ENCODE results near the gene PTPRN2. TPM values are rescaled to one million over a fixed set of nuclear protein-coding genes. Genes with fewer than 3 reads are reported as not detected.

PTPRN2 gene
- total RNA-seq, 1 experiment from 2014 or later: 1.1 TPM

DNA sequence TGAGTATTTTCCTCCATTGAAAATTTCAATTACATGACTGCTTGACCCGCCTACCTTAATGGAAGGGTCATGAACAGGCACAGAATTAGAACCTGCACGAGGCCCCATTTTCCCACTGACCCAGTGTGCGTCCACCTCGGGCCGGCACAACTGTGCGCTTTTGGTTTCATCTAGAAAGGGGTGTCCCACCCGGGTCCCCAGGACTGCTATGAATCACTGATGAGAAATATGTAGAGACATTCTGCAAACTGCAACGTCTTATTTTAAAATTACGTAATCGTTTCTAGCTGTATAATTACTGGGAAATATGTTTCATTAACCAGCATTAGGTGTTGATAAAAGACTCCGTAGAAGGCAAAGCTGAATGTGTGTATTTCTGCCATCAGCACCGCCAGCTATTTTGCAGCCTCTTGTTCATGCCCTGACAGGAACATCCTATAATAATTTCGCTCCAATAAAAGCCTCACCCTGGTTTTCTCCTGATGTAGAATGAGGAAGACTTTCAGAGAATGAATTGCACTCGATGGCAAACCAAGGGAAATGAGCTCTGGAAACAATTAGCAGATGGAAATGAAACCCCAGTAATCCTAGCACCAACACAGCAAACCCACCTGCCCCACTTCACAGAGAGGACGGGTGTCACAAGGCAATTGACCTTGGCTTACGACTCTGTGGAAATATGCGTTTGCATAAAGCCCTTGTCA is 688.7 kb downstream of the PTPRN2 start:
- Histone ChIP-seq H3K4me1 (ENCODE audit: control insufficient read depth, insufficient read depth, low read length) (no peaks in the 10 kb centered on the region), H3K27ac (ENCODE audit: low read length) (no peak overlapping the region), H3K27me3 (ENCODE audit: control insufficient read depth, insufficient read depth, low read length) (peaks cover 3% of the 10 kb centered on the region), H3K36me3 (ENCODE audit: control insufficient read depth, insufficient read depth, low read length) (no peaks in the 10 kb centered on the region), H3K9me3 (ENCODE audit: control insufficient read depth, insufficient read depth, low read depth, low read length) (no peaks in the 10 kb centered on the region), H3K4me3 (ENCODE audit: low read depth in 2 of 2, low read length in 2 of 2) (no peak overlapping the region)
- ATAC-seq (no peak), DNase-seq (ENCODE audit: low read depth, low spot score) (no peak)
- POLR2A ChIA-PET: no interaction called here
- CTCF ChIA-PET: no interaction called here
- in situ Hi-C loops (cut with HindIII; ENCODE audit: low pct_unique_long_range_greater_than_20kb, low sequenced_read_pairs): no loop called here
- BruUV-seq (replicated peaks): no TSS peak
- intact Hi-C loops (cut with micrococcal nuclease; ENCODE audit: unreplicated experiment): loop anchor here (2.0 kb wide), 1 partner anchor 74 kb away; no protein-coding TSS in a partner anchor
- TF ChIP-seq, protein P1, sequence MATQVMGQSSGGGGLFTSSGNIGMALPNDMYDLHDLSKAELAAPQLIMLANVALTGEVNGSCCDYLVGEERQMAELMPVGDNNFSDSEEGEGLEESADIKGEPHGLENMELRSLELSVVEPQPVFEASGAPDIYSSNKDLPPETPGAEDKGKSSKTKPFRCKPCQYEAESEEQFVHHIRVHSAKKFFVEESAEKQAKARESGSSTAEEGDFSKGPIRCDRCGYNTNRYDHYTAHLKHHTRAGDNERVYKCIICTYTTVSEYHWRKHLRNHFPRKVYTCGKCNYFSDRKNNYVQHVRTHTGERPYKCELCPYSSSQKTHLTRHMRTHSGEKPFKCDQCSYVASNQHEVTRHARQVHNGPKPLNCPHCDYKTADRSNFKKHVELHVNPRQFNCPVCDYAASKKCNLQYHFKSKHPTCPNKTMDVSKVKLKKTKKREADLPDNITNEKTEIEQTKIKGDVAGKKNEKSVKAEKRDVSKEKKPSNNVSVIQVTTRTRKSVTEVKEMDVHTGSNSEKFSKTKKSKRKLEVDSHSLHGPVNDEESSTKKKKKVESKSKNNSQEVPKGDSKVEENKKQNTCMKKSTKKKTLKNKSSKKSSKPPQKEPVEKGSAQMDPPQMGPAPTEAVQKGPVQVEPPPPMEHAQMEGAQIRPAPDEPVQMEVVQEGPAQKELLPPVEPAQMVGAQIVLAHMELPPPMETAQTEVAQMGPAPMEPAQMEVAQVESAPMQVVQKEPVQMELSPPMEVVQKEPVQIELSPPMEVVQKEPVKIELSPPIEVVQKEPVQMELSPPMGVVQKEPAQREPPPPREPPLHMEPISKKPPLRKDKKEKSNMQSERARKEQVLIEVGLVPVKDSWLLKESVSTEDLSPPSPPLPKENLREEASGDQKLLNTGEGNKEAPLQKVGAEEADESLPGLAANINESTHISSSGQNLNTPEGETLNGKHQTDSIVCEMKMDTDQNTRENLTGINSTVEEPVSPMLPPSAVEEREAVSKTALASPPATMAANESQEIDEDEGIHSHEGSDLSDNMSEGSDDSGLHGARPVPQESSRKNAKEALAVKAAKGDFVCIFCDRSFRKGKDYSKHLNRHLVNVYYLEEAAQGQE (IDR thresholded peaks at IDR 0.05; ENCODE audit: insufficient read depth in 1 of 2, low read depth in 2 of 2, low read length in 1 of 2): no peak
- no peak for TF ChIP-seq SIN3A (IDR thresholded peaks at IDR 0.05; ENCODE audit: borderline replicate concordance, insufficient read depth, low read depth, low read length)

DNA sequence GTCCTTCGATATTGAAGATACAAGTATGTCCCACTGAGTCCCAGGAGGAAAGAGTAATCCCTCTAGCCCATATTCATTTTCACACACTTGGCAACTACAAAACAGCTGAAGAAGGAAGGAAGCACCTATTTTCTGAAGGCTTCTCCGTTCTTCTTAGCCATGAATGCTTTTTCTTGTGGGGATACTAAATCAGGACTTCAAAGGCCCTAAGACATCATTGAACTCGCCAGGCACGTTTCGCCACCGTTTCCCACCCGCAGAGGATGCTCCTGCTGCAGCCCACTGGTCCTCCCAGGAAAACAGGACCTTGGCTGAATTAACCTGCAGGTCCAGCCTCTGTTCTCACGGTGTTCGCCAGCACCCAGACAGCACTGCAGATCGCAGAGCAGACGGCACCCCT is 689.4 kb downstream of the PTPRN2 start:
- POLR2A ChIA-PET: no interaction called here
- TF ChIP-seq, protein P2, sequence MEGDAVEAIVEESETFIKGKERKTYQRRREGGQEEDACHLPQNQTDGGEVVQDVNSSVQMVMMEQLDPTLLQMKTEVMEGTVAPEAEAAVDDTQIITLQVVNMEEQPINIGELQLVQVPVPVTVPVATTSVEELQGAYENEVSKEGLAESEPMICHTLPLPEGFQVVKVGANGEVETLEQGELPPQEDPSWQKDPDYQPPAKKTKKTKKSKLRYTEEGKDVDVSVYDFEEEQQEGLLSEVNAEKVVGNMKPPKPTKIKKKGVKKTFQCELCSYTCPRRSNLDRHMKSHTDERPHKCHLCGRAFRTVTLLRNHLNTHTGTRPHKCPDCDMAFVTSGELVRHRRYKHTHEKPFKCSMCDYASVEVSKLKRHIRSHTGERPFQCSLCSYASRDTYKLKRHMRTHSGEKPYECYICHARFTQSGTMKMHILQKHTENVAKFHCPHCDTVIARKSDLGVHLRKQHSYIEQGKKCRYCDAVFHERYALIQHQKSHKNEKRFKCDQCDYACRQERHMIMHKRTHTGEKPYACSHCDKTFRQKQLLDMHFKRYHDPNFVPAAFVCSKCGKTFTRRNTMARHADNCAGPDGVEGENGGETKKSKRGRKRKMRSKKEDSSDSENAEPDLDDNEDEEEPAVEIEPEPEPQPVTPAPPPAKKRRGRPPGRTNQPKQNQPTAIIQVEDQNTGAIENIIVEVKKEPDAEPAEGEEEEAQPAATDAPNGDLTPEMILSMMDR (IDR thresholded peaks at IDR 0.05): no peak
- no peak for TF ChIP-seq SIN3A (IDR thresholded peaks at IDR 0.05; ENCODE audit: borderline replicate concordance, insufficient read depth, low read depth, low read length)
- no peak for TF ChIP-seq POLR2AphosphoS5 (IDR thresholded peaks at IDR 0.05; ENCODE audit: low read depth, low read length)
- TF ChIP-seq, protein P1 (IDR thresholded peaks at IDR 0.05; ENCODE audit: insufficient read depth in 1 of 2, low read depth in 2 of 2, low read length in 1 of 2): no peak
- no peak for TF ChIP-seq TCF7L2 (IDR thresholded peaks at IDR 0.05; ENCODE audit: low read depth, low read length)
- Histone ChIP-seq H3K9me3 (ENCODE audit: control insufficient read depth, insufficient read depth, low read depth, low read length) (no peaks in the 10 kb centered on the region), H3K36me3 (ENCODE audit: control insufficient read depth, insufficient read depth, low read length) (no peaks in the 10 kb centered on the region), H3K27me3 (ENCODE audit: control insufficient read depth, insufficient read depth, low read length) (peaks cover 3% of the 10 kb centered on the region), H3K4me1 (ENCODE audit: control insufficient read depth, insufficient read depth, low read length) (no peaks in the 10 kb centered on the region), H3K27ac (ENCODE audit: low read length) (no peak overlapping the region), H3K4me3 (ENCODE audit: low read depth in 2 of 2, low read length in 2 of 2) (no peak overlapping the region)
- CTCF ChIA-PET: interaction anchor here (0.6 kb wide), 1 partner anchor 503 kb away, joined by 3 read pairs; no protein-coding TSS in a partner anchor
- no peak for ATAC-seq
- in situ Hi-C loops (cut with HindIII; ENCODE audit: low pct_unique_long_range_greater_than_20kb, low sequenced_read_pairs) (no loop called here), intact Hi-C loops (cut with micrococcal nuclease; ENCODE audit: unreplicated experiment) (loop anchor here (2.0 kb wide), 1 partner anchor 73 kb away; no protein-coding TSS in a partner anchor)
- BruUV-seq (replicated peaks): no TSS peak
- DNase-seq (ENCODE audit: low read depth, low spot score): no peak
